ENCODE measurements around the gene SCAP. TPM values are rescaled to one million over a fixed set of nuclear protein-coding genes. Genes with fewer than 3 reads are reported as not detected.
"Not testable (repeated sequence)": the region's sequence is repeated elsewhere in the genome, so short reads cannot be mapped to it uniquely, and the experiment has no call there.

SCAP gene
- polyA plus RNA-seq, 1 experiment = 30.2 TPM

GRCh38 chr3:47370887-47371697 is 104.6 kb downstream of the SCAP start:
- TF ChIP-seq, protein P1, sequence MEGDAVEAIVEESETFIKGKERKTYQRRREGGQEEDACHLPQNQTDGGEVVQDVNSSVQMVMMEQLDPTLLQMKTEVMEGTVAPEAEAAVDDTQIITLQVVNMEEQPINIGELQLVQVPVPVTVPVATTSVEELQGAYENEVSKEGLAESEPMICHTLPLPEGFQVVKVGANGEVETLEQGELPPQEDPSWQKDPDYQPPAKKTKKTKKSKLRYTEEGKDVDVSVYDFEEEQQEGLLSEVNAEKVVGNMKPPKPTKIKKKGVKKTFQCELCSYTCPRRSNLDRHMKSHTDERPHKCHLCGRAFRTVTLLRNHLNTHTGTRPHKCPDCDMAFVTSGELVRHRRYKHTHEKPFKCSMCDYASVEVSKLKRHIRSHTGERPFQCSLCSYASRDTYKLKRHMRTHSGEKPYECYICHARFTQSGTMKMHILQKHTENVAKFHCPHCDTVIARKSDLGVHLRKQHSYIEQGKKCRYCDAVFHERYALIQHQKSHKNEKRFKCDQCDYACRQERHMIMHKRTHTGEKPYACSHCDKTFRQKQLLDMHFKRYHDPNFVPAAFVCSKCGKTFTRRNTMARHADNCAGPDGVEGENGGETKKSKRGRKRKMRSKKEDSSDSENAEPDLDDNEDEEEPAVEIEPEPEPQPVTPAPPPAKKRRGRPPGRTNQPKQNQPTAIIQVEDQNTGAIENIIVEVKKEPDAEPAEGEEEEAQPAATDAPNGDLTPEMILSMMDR (IDR thresholded peaks at IDR 0.05; ENCODE audit: insufficient read depth, low read depth, low read length) = peak; percentile 37; the same call in 1 of the 2 replicates
- Histone ChIP-seq H3K4me3 (ENCODE audit: low read depth, low read length) (no peak overlapping the region), H3K27me3 (ENCODE audit: control insufficient read depth, insufficient read depth, low read length) (no peaks in the 10 kb centered on the region; the same call in 1 of the 2 replicates), H3K36me3 (ENCODE audit: control insufficient read depth, insufficient read depth, low read length) (no peaks in the 10 kb centered on the region)
- CTCF ChIA-PET = interaction anchor here (0.5 to 1.2 kb wide), 3 partner anchors 10 to 165 kb away, joined by 3 read pairs; no protein-coding TSS in a partner anchor
- POLR2A ChIA-PET = no interaction called here
- DNase-seq (ENCODE audit: low read depth) = no peak

GRCh38 chr3:47370020-47370419 is 105.7 kb downstream of the SCAP start:
- H3K27me3 ChIP-seq (ENCODE audit: control insufficient read depth, insufficient read depth, low read length); POLR2A ChIA-PET; H3K4me3 ChIP-seq (ENCODE audit: low read depth, low read length); DNase-seq (ENCODE audit: low read depth); H3K36me3 ChIP-seq (ENCODE audit: control insufficient read depth, insufficient read depth, low read length): not testable (repeated sequence)
- CTCF ChIA-PET = interaction anchor here (0.6 to 1.4 kb wide), 5 partner anchors 11 to 667 kb away, joined by 3 to 7 read pairs (median 3); no protein-coding TSS in a partner anchor

- no peak for DNase-seq (ENCODE audit: low read depth)
- no peaks in the 10 kb centered on the region; the same call in 1 of the 2 replicates for H3K27me3 ChIP-seq (ENCODE audit: control insufficient read depth, insufficient read depth, low read length)
- no peak overlapping the region for H3K4me3 ChIP-seq (ENCODE audit: low read depth, low read length)
- POLR2A ChIA-PET = no interaction called here
- no peaks in the 10 kb centered on the region for H3K36me3 ChIP-seq (ENCODE audit: control insufficient read depth, insufficient read depth, low read length)
- TF ChIP-seq, protein P1 (IDR thresholded peaks at IDR 0.05; ENCODE audit: insufficient read depth, low read depth, low read length) = no peak
- CTCF ChIA-PET = no interaction called here
Observed at GRCh38 chr3:47367631-47368030, 108.1 kb downstream of the SCAP start.

DNA sequence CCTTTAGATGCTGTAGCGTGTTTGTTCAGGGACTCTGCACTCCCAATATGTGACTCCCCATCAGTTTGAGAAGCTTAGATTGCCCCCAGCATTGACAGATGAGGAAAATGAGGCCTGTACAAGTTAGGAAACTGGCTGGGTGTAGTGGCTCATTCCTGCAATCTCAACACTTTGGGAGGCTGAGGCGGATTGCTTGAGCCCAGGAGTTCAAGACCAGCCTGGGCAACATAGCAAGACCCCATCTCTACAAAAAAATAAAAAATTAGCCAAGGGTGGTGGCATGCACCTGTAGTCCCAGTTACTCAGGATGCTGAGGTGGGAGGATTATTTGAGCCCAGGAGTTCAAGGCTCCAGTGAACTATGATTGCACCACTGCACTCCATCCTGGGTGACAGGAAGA is 108.9 kb downstream of the SCAP start:
- CTCF ChIA-PET = no interaction called here
- no peak overlapping the region for H3K4me3 ChIP-seq (ENCODE audit: low read depth, low read length)
- H3K36me3 ChIP-seq (ENCODE audit: control insufficient read depth, insufficient read depth, low read length) = no peaks in the 10 kb centered on the region
- POLR2A ChIA-PET = interaction anchor here (0.7 kb wide), 1 partner anchor 33 kb away, joined by 4 read pairs; no protein-coding TSS in a partner anchor
- no peaks in the 10 kb centered on the region for H3K27me3 ChIP-seq (ENCODE audit: control insufficient read depth, insufficient read depth, low read length)
- DNase-seq (ENCODE audit: low read depth) = no peak
- TF ChIP-seq, protein P1 (IDR thresholded peaks at IDR 0.05; ENCODE audit: insufficient read depth, low read depth, low read length) = no peak

GRCh38 chr3:47365213-47366153 is 110.3 kb downstream of the SCAP start:
- ChIA-PET CTCF (interaction anchor here (1.2 kb wide), 1 partner anchor 660 kb away, joined by 3 read pairs; no protein-coding TSS in a partner anchor), POLR2A (no interaction called here)
- H3K36me3 ChIP-seq (ENCODE audit: control insufficient read depth, insufficient read depth, low read length) = no peaks in the 10 kb centered on the region
- H3K4me3 ChIP-seq (ENCODE audit: low read depth, low read length) = no peak overlapping the region
- DNase-seq (ENCODE audit: low read depth) = peak; percentile 19
- no peaks in the 10 kb centered on the region for H3K27me3 ChIP-seq (ENCODE audit: control insufficient read depth, insufficient read depth, low read length)
- TF ChIP-seq, protein P1 (IDR thresholded peaks at IDR 0.05; ENCODE audit: insufficient read depth, low read depth, low read length) = no peak

Small RNA genes within 50 kb of the gene (small RNA-seq; reads per million reads assigned to genes)
- gene AC099778.2 (ENCODE audit: insufficient read length, low read depth, low replicate concordance) = not detected

Other genes with a start within 250 kb of the SCAP start
- 2.5 and 4.8 TPM in 2 replicates for gene KIF9, start 193.1 kb downstream of the SCAP start, polyA plus RNA-seq (2011; rRNA removed)
- gene KLHL18, start 193.0 kb downstream of the SCAP start, polyA plus RNA-seq (2011; rRNA removed) = 19.5 and 25.5 TPM in 2 replicates
- 2.1 and 2.5 TPM in 2 replicates for gene PTPN23, start 94.9 kb downstream of the SCAP start, polyA plus RNA-seq (2011; rRNA removed)
- 65.1 and 66.8 TPM in 2 replicates for gene ELP6, start 37.8 kb upstream of the SCAP start, polyA plus RNA-seq (2011; rRNA removed)
- 0.04 and 0.05 TPM in 2 replicates for gene CSPG5, start 102.9 kb upstream of the SCAP start, polyA plus RNA-seq (2011; rRNA removed)